KMS-11 (cell line): Measurements from ENCODE around the gene ZNF841.

Experiments used
- H2AFZ ChIP-seq: fragments of 200-600 bp; sonication (generic); 2 replicates; pipeline ENCODE4 v1.6.1; 2016; ENCODE audit warnings: antibody characterized with exemption, mixed run types, low read depth
- H3K27ac ChIP-seq: fragments of 200-600 bp; sonication (generic); 2 replicates; pipeline ENCODE4 v1.6.1; 2016; ENCODE audit warnings: mild to moderate bottlenecking, mixed run types
- H3K27me3 ChIP-seq: fragments of 200-600 bp; sonication (generic); 2 replicates; pipeline ENCODE4 v1.6.1; 2017; ENCODE audit warnings: mild to moderate bottlenecking, low read depth, mixed run types, moderate library complexity; ENCODE audit not compliant: insufficient read depth
- H3K36me3 ChIP-seq: fragments of 200-600 bp; sonication (generic); 2 replicates; pipeline ENCODE4 v1.6.1; 2017; ENCODE audit warnings: mild to moderate bottlenecking, mixed run types; ENCODE audit not compliant: insufficient read depth
- H3K4me1 ChIP-seq: fragments of 200-600 bp; sonication (generic); 2 replicates; pipeline ENCODE4 v1.6.1; 2016; ENCODE audit warnings: mild to moderate bottlenecking, low read depth, mixed run types; ENCODE audit not compliant: poor library complexity, severe bottlenecking
- H3K4me2 ChIP-seq: fragments of 200-600 bp; sonication (generic); 2 replicates; pipeline ENCODE4 v1.7.0; 2016; ENCODE audit warnings: mild to moderate bottlenecking, mixed run types
- H3K4me3 ChIP-seq: fragments of 200-600 bp; sonication (generic); IDR thresholded peaks from 2 replicates; pipeline ENCODE4 v1.6.1; 2017; ENCODE audit warnings: low read depth, low read length, mixed read lengths; ENCODE audit not compliant: insufficient read depth
- H3K79me2 ChIP-seq: fragments of 200-600 bp; sonication (generic); 2 replicates; pipeline ENCODE4 v1.6.1; 2016; ENCODE audit warnings: low read depth, mixed run types; ENCODE audit not compliant: insufficient read depth
- H3K9ac ChIP-seq: fragments of 200-600 bp; sonication (generic); 2 replicates; pipeline ENCODE4 v1.6.1; 2016; ENCODE audit warnings: mild to moderate bottlenecking, mixed run types
- H4K20me1 ChIP-seq: fragments of 200-600 bp; sonication (generic); 2 replicates; pipeline ENCODE4 v1.6.1; 2016; ENCODE audit warnings: mild to moderate bottlenecking, mixed run types; ENCODE audit not compliant: insufficient read depth
- TF ChIP-seq, protein P1 (sequence below): fragments of 200-600 bp; sonication (generic); conservative IDR thresholded peaks from 2 replicates; pipeline ENCODE4 v1.6.1; 2017; ENCODE audit warnings: low read depth, mild to moderate bottlenecking, antibody characterized with exemption, low read length, moderate library complexity, mixed read lengths

The ZNF841 gene

DNA sequence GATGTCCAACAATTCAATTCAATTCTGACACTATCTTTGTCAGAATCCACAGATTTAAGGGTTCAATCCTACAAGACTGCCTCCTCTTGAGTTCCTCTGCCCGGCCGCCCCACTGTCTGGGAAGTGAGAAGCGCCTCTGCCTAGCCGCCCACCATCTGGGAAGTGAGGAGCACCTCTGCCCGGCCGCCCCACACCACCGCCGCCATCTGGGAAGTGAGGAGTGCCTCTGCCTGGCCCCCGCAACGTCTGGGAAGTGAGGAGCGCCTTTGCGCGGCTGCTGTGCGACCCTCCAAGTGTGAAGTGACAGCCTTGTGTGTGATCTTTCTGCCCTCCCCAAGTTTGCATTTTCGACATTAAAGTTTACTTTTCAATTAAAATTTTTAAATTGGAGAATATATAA, 73.4 kb downstream of the ZNF841 start:
- H3K9ac ChIP-seq = no peak overlapping the region
- H3K79me2 ChIP-seq = no peaks in the 10 kb centered on the region
- H3K4me1 ChIP-seq = no peaks in the 10 kb centered on the region
- H3K27me3 ChIP-seq = no peaks in the 10 kb centered on the region
- H3K36me3 ChIP-seq = no peaks in the 10 kb centered on the region
- H3K4me3 ChIP-seq = no peak overlapping the region
- no peak overlapping the region for H2AFZ ChIP-seq
- TF ChIP-seq, protein P1, sequence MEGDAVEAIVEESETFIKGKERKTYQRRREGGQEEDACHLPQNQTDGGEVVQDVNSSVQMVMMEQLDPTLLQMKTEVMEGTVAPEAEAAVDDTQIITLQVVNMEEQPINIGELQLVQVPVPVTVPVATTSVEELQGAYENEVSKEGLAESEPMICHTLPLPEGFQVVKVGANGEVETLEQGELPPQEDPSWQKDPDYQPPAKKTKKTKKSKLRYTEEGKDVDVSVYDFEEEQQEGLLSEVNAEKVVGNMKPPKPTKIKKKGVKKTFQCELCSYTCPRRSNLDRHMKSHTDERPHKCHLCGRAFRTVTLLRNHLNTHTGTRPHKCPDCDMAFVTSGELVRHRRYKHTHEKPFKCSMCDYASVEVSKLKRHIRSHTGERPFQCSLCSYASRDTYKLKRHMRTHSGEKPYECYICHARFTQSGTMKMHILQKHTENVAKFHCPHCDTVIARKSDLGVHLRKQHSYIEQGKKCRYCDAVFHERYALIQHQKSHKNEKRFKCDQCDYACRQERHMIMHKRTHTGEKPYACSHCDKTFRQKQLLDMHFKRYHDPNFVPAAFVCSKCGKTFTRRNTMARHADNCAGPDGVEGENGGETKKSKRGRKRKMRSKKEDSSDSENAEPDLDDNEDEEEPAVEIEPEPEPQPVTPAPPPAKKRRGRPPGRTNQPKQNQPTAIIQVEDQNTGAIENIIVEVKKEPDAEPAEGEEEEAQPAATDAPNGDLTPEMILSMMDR = no peak
- no peak overlapping the region for H3K27ac ChIP-seq
- no peak overlapping the region for H3K4me2 ChIP-seq
- no peaks in the 10 kb centered on the region for H4K20me1 ChIP-seq

DNA sequence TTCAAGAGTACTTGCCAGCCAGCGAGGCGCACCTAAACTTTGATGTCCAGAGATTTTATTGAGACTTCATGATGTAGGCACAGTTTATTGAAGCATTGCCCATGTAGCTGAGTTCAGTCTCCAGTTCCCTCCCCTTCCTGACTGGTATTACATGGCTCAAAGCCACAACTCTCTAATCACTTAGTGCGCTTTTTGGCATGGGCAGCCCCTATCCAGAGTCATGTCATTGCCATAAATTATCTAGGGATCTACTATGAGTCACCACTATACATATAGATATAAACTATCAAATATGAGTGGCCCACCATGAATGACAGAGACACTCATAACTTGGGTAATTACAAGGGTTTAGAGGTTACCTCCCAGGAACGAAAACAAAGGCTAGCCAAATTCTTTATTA, 75.1 kb downstream of the ZNF841 start:
- no peak overlapping the region for H3K9ac ChIP-seq
- no peak overlapping the region for H3K4me2 ChIP-seq
- TF ChIP-seq, protein P1 = no peak
- H3K79me2 ChIP-seq = no peaks in the 10 kb centered on the region
- H3K4me3 ChIP-seq = no peak overlapping the region
- no peaks in the 10 kb centered on the region for H3K36me3 ChIP-seq
- no peaks in the 10 kb centered on the region for H4K20me1 ChIP-seq
- H3K27me3 ChIP-seq = no peaks in the 10 kb centered on the region
- no peaks in the 10 kb centered on the region for H3K4me1 ChIP-seq
- H3K27ac ChIP-seq = no peak overlapping the region
- H2AFZ ChIP-seq = no peak overlapping the region
